Measurements from ENCODE around the gene HAVCR2. TPM values are rescaled to one million over a fixed set of nuclear protein-coding genes. Genes with fewer than 3 reads are reported as not detected.

Gene HAVCR2
- total RNA-seq, 1 experiment from 2014 or later = not detected

DNA sequence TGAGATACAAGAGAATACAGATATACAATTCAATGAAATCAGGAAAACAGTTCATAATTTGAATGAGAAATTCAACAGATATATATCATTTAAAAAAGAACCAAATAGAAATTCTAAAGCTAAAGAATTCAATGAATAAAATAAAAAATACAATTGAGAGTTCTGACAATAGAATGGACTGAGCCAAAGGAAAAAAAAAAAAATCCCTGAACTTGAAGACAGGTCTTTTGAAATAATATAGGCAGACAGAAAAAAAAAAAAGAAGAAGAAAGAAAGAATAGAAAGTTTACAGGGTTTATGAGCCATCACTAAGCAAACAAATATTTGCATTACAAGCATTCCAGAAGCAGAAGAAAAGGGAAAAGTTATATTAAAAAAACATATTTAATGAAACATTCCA, 12.9 kb upstream of the HAVCR2 start:
- TF ChIP-seq, protein P1, sequence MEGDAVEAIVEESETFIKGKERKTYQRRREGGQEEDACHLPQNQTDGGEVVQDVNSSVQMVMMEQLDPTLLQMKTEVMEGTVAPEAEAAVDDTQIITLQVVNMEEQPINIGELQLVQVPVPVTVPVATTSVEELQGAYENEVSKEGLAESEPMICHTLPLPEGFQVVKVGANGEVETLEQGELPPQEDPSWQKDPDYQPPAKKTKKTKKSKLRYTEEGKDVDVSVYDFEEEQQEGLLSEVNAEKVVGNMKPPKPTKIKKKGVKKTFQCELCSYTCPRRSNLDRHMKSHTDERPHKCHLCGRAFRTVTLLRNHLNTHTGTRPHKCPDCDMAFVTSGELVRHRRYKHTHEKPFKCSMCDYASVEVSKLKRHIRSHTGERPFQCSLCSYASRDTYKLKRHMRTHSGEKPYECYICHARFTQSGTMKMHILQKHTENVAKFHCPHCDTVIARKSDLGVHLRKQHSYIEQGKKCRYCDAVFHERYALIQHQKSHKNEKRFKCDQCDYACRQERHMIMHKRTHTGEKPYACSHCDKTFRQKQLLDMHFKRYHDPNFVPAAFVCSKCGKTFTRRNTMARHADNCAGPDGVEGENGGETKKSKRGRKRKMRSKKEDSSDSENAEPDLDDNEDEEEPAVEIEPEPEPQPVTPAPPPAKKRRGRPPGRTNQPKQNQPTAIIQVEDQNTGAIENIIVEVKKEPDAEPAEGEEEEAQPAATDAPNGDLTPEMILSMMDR (conservative IDR thresholded peaks at IDR 0.05) = no peak
- no peaks in the 10 kb centered on the region for H3K79me2 ChIP-seq (ENCODE audit: insufficient read depth, low read length)
- H2BK20ac ChIP-seq (ENCODE audit: low read depth, low read length, poor library complexity, severe bottlenecking) = no peak overlapping the region
- no peak overlapping the region for H3K27ac ChIP-seq (ENCODE audit: insufficient read length, low read depth, low read length)
- no peaks in the 10 kb centered on the region for H3K9me3 ChIP-seq (ENCODE audit: control insufficient read depth, low read depth, low read length)
- H3K9ac ChIP-seq (ENCODE audit: extremely low read depth, insufficient read length, low read length) = no peak overlapping the region
- H2AK5ac ChIP-seq (ENCODE audit: insufficient read length, low read length) = no peak overlapping the region
- H3K23me2 ChIP-seq (ENCODE audit: insufficient read length, low read depth, low read length, poor library complexity, severe bottlenecking) = no peaks in the 10 kb centered on the region
- no peaks in the 10 kb centered on the region for H3K79me1 ChIP-seq (ENCODE audit: insufficient read depth, low read depth, low read length, poor library complexity, severe bottlenecking)
- no peak for DNase-seq
- no peak overlapping the region for H2BK5ac ChIP-seq (ENCODE audit: insufficient read length, low read length)
- no peak overlapping the region for H2BK120ac ChIP-seq (ENCODE audit: low read depth, low read length, poor library complexity, severe bottlenecking)
- no peak overlapping the region for H3K56ac ChIP-seq (ENCODE audit: insufficient read length, low read depth, low read length)
- H3K23ac ChIP-seq (ENCODE audit: insufficient read length, low read depth, low read length) = no peak overlapping the region
- H3T11ph ChIP-seq (ENCODE audit: low read length) = no peak overlapping the region
- H2BK15ac ChIP-seq (ENCODE audit: low read depth, low read length) = no peak overlapping the region
- no peaks in the 10 kb centered on the region for H3K4me1 ChIP-seq (ENCODE audit: insufficient read depth, low read length)
- no peak overlapping the region for H4K5ac ChIP-seq (ENCODE audit: insufficient read length, low read depth, low read length)
- no peak overlapping the region for H4K91ac ChIP-seq (ENCODE audit: insufficient read length, low read depth, low read length)
- no peak overlapping the region for H2AFZ ChIP-seq (ENCODE audit: low read length)
- no peak overlapping the region for H3K18ac ChIP-seq (ENCODE audit: insufficient read length, low read depth, low read length)
- Mint-ChIP-seq H3K4me3 (no peak overlapping the region), H3K9me3 (peaks cover 2 to 4% of the 10 kb centered on the region in 2 experiments; a peak in 3 of 5 replicates), H3K27me3 (ENCODE audit: low read depth) (no peaks in the 10 kb centered on the region), H3K4me1 (peaks cover 8 to 11% of the 10 kb centered on the region in 2 experiments; a peak in 3 of 4 replicates), H3K27ac (no peak overlapping the region), H3K36me3 (ENCODE audit: insufficient read depth in 1 of 3, low read depth in 3 of 3) (peaks cover 0 to 4% (median 0%) of the 10 kb centered on the region in 3 experiments; a peak in 1 of 7 replicates)
- no peak overlapping the region for H4K8ac ChIP-seq (replicated peaks; ENCODE audit: insufficient read length, low read depth, low read length)
- no peaks in the 10 kb centered on the region for H4K20me1 ChIP-seq (ENCODE audit: control insufficient read depth, insufficient read depth, insufficient read length)
- H3K27me3 ChIP-seq (ENCODE audit: insufficient read depth, low read length) = peaks cover 2% of the 10 kb centered on the region; the same call in 1 of the 2 replicates
- no peak overlapping the region for H3K4ac ChIP-seq (ENCODE audit: low read depth, low read length)
- no peak overlapping the region for H3K14ac ChIP-seq (ENCODE audit: insufficient read depth, low read length)
- no peak overlapping the region for H2BK12ac ChIP-seq (ENCODE audit: insufficient read length, low read depth, low read length)
- no peak overlapping the region for H3K4me2 ChIP-seq (ENCODE audit: insufficient read depth, insufficient read length, low read length)
